GM18502 (cell line): ENCODE measurements around the gene AMDHD1.
"Not testable (repeated sequence)": the region's sequence is repeated elsewhere in the genome, so short reads cannot be mapped to it uniquely, and the experiment has no call there.

Experiments used
- ATAC-seq: cut with Tn5 transposase; IDR thresholded peaks from one replicate; pipeline ENCODE4 v1.9.1; 2021; ENCODE audit warnings: mild to moderate bottlenecking; ENCODE audit not compliant: unreplicated experiment, poor library complexity

The AMDHD1 gene

GRCh38 chr12:95962222-95962621, 19.1 kb downstream of the AMDHD1 start:
- ATAC-seq, result no peak

- no peak for ATAC-seq
These were observed 20.0 kb downstream of the AMDHD1 start for GRCh38 chr12:95963096-95963495.

GRCh38 chr12:95966287-95966870, 23.2 kb downstream of the AMDHD1 start:
- no peak for ATAC-seq

- no peak for ATAC-seq
These were observed 24.2 kb downstream of the AMDHD1 start for GRCh38 chr12:95967301-95967700.

GRCh38 chr12:95969116-95969515, 26.0 kb downstream of the AMDHD1 start:
- ATAC-seq, result not testable (repeated sequence)

GRCh38 chr12:95970905-95971304, 27.8 kb downstream of the AMDHD1 start:
- no peak for ATAC-seq

- ATAC-seq, result no peak
These were observed 29.8 kb downstream of the AMDHD1 start for GRCh38 chr12:95972832-95973456.

- no peak for ATAC-seq
These were observed 31.2 kb downstream of the AMDHD1 start for GRCh38 chr12:95974358-95974757.

GRCh38 chr12:95975491-95975890, 32.4 kb downstream of the AMDHD1 start:
- no peak for ATAC-seq

GRCh38 chr12:95976416-95976832, 33.3 kb downstream of the AMDHD1 start:
- no peak for ATAC-seq

GRCh38 chr12:95977764-95978305, 34.7 kb downstream of the AMDHD1 start:
- ATAC-seq, result no peak

- ATAC-seq, result no peak
These were observed 35.2 kb downstream of the AMDHD1 start for GRCh38 chr12:95978351-95978750.

GRCh38 chr12:95978774-95979173, 35.6 kb downstream of the AMDHD1 start:
- no peak for ATAC-seq

GRCh38 chr12:95980437-95980836, 37.3 kb downstream of the AMDHD1 start:
- no peak for ATAC-seq

- no peak for ATAC-seq
These were observed 39.5 kb downstream of the AMDHD1 start for GRCh38 chr12:95982602-95983001.

GRCh38 chr12:95984682-95985081, 41.6 kb downstream of the AMDHD1 start:
- ATAC-seq, result no peak

GRCh38 chr12:95986635-95987570, 43.8 kb downstream of the AMDHD1 start:
- ATAC-seq, result no peak

GRCh38 chr12:95988506-95989275, 45.6 kb downstream of the AMDHD1 start:
- no peak for ATAC-seq

GRCh38 chr12:95989504-95990123, 46.5 kb downstream of the AMDHD1 start:
- no peak for ATAC-seq

- no peak for ATAC-seq
These were observed 47.0 kb downstream of the AMDHD1 start for GRCh38 chr12:95990136-95990535.
